ENCODE measurements around the gene SLC28A3.
"Not testable (repeated sequence)": the region's sequence is repeated elsewhere in the genome, so short reads cannot be mapped to it uniquely, and the experiment has no call there.

SLC28A3 gene

GRCh38 chr9:84340535-84340934, at the start of gene SLC28A3:
SLC28A3 (minus strand) TSS chr9:84340758; CDS start chr9:84340633, 125 bp downstream.
- no peak for DNase-seq

GRCh38 chr9:84390254-84390653, 49.7 kb upstream of the SLC28A3 start:
- not testable (repeated sequence) for DNase-seq

GRCh38 chr9:84387821-84388220, 47.3 kb upstream of the SLC28A3 start:
- no peak for DNase-seq

GRCh38 chr9:84386753-84387152, 46.2 kb upstream of the SLC28A3 start:
- no peak for DNase-seq

- no peak for DNase-seq
Observed at GRCh38 chr9:84385386-84386040, 45.0 kb upstream of the SLC28A3 start.

GRCh38 chr9:84384617-84385016, 44.1 kb upstream of the SLC28A3 start:
- DNase-seq: no peak

- DNase-seq: no peak
Observed at GRCh38 chr9:84383178-84383577, 42.6 kb upstream of the SLC28A3 start.

- no peak for DNase-seq
Observed at GRCh38 chr9:84382720-84383119, 42.2 kb upstream of the SLC28A3 start.

- DNase-seq: no peak
Observed at GRCh38 chr9:84381508-84381907, 41.0 kb upstream of the SLC28A3 start.

- DNase-seq: no peak
Observed at GRCh38 chr9:84379740-84380139, 39.2 kb upstream of the SLC28A3 start.

- no peak for DNase-seq
Observed at GRCh38 chr9:84375954-84376353, 35.4 kb upstream of the SLC28A3 start.

GRCh38 chr9:84374516-84374915, 34.0 kb upstream of the SLC28A3 start:
- no peak for DNase-seq

GRCh38 chr9:84374013-84374412, 33.5 kb upstream of the SLC28A3 start:
- DNase-seq: no peak

- DNase-seq: no peak
Observed at GRCh38 chr9:84371737-84372136, 31.2 kb upstream of the SLC28A3 start.

- DNase-seq: no peak
Observed at GRCh38 chr9:84368601-84369000, 28.0 kb upstream of the SLC28A3 start.

- not testable (repeated sequence) for DNase-seq
Observed at GRCh38 chr9:84367726-84368125, 27.2 kb upstream of the SLC28A3 start.

GRCh38 chr9:84366683-84367082, 26.1 kb upstream of the SLC28A3 start:
- DNase-seq: no peak

- not testable (repeated sequence) for DNase-seq
Observed at GRCh38 chr9:84364894-84365490, 24.4 kb upstream of the SLC28A3 start.

GRCh38 chr9:84361645-84362044, 21.1 kb upstream of the SLC28A3 start:
- no peak for DNase-seq

- no peak for DNase-seq
Observed at GRCh38 chr9:84357275-84357674, 16.7 kb upstream of the SLC28A3 start.

GRCh38 chr9:84354035-84354434, 13.5 kb upstream of the SLC28A3 start:
- no peak for DNase-seq

GRCh38 chr9:84349671-84350070, 9.1 kb upstream of the SLC28A3 start:
- DNase-seq: no peak

- DNase-seq: no peak
Observed at GRCh38 chr9:84343111-84343521, 2.6 kb upstream of the SLC28A3 start.

GRCh38 chr9:84339962-84340361, 596 bp downstream of the SLC28A3 start:
- DNase-seq: no peak

- no peak for DNase-seq
Observed at GRCh38 chr9:84339503-84339902, 1.1 kb downstream of the SLC28A3 start.
